Dermis microvascular lymphatic vessel endothelial cell (primary cell): ENCODE data around the gene SMIM43. TPM values are rescaled to one million over a fixed set of nuclear protein-coding genes. Genes with fewer than 3 reads are reported as not detected.
"Not testable (repeated sequence)": the region's sequence is repeated elsewhere in the genome, so short reads cannot be mapped to it uniquely, and the experiment has no call there.

Experiments used
- DNase-seq, 2 donors: peaks; one replicate each; pipeline versions ENCODE4 v3.0.0 to v3.0.0-alpha.2; 2010; ENCODE audit warnings: low read depth in 2 of 2
- total RNA-seq: library from RNA; depleted of rRNA; stranded (reverse); fragments of >200 nt; gene quantifications from 2 replicates; pipeline ENCODE4 v1.2.1, GENCODE V29; 2014

Gene SMIM43
- total RNA-seq, 1 donor from 2014 or later, result 0.13 TPM

GRCh38 chr4:121783210-121783609 lies 18.2 kb upstream of the SMIM43 start:
- no peak for DNase-seq

- no peak for DNase-seq
Measured at GRCh38 chr4:121778991-121779628, 14.1 kb upstream of the SMIM43 start.

GRCh38 chr4:121777625-121778024 lies 12.7 kb upstream of the SMIM43 start:
- no peak for DNase-seq

- no peak for DNase-seq
Measured at GRCh38 chr4:121776610-121777401, 11.8 kb upstream of the SMIM43 start.

- DNase-seq, result no peak
Measured at GRCh38 chr4:121773883-121774282, 8.9 kb upstream of the SMIM43 start.

- DNase-seq, result no peak
Measured at GRCh38 chr4:121771869-121772268, 6.9 kb upstream of the SMIM43 start.

- no peak for DNase-seq
Measured at GRCh38 chr4:121769341-121769740, 4.4 kb upstream of the SMIM43 start.

GRCh38 chr4:121767166-121767565 lies 2.2 kb upstream of the SMIM43 start:
- no peak for DNase-seq

GRCh38 chr4:121765971-121766538 lies 1.1 kb upstream of the SMIM43 start:
- DNase-seq, result no peak

GRCh38 chr4:121765368-121765705 lies 373 bp upstream of the SMIM43 start:
- DNase-seq, result no peak

GRCh38 chr4:121764303-121764701 lies 662 bp downstream of the SMIM43 start:
- no peak for DNase-seq

- no peak for DNase-seq
Measured at GRCh38 chr4:121760205-121760604, 4.8 kb downstream of the SMIM43 start.

GRCh38 chr4:121758925-121759568 lies 5.9 kb downstream of the SMIM43 start:
- no peak for DNase-seq

- not testable (repeated sequence) for DNase-seq
Measured at GRCh38 chr4:121752142-121752541, 12.8 kb downstream of the SMIM43 start.

GRCh38 chr4:121749225-121749624 lies 15.7 kb downstream of the SMIM43 start:
- no peak for DNase-seq

GRCh38 chr4:121742794-121743193 lies 22.2 kb downstream of the SMIM43 start:
- DNase-seq, result no peak

GRCh38 chr4:121741751-121742150 lies 23.2 kb downstream of the SMIM43 start:
- DNase-seq, result no peak

GRCh38 chr4:121740796-121741409 lies 24.1 kb downstream of the SMIM43 start:
- DNase-seq, result no peak

GRCh38 chr4:121739575-121739974 lies 25.4 kb downstream of the SMIM43 start:
- no peak for DNase-seq

GRCh38 chr4:121738780-121739535 lies 26.0 kb downstream of the SMIM43 start:
- DNase-seq, result no peak

GRCh38 chr4:121737846-121738554 lies 27.0 kb downstream of the SMIM43 start:
- DNase-seq, result no peak
